ENCODE measurements around the gene ZNF580.
A peak's percentile ranks its signal among the peaks of the same experiment; 100 is the strongest.

The ZNF580 gene

GRCh38 chr19:55614711-55615542, 25.9 kb upstream of the ZNF580 start:
- Histone ChIP-seq H3K27ac (no peak overlapping the region), H3K27me3 (no peaks in the 10 kb centered on the region), H3K9me3 (no peaks in the 10 kb centered on the region), H3K4me3 (ENCODE audit: low read depth in 1 of 2, low read length in 1 of 2) (no peak overlapping the region), H3K4me1 (ENCODE audit: control insufficient read depth in 1 of 2, insufficient read depth in 1 of 2, low read depth in 1 of 2, low read length in 1 of 2) (peaks cover 55 to 64% of the 10 kb centered on the region in 2 experiments), H3K36me3 (peaks cover 56% of the 10 kb centered on the region)
- no peak for TF ChIP-seq CTCF (IDR thresholded peaks at IDR 0.05)

- no peaks in the 10 kb centered on the region for H3K9me3 ChIP-seq
- no peaks in the 10 kb centered on the region for H3K27me3 ChIP-seq
- peaks cover 55 to 64% of the 10 kb centered on the region in 2 experiments for H3K4me1 ChIP-seq (ENCODE audit: control insufficient read depth in 1 of 2, insufficient read depth in 1 of 2, low read depth in 1 of 2, low read length in 1 of 2)
- no peak overlapping the region for H3K27ac ChIP-seq
- TF ChIP-seq CTCF (IDR thresholded peaks at IDR 0.05): no peak
- H3K4me3 ChIP-seq (ENCODE audit: low read depth in 1 of 2, low read length in 1 of 2): no peak overlapping the region
- H3K36me3 ChIP-seq: peaks cover 50% of the 10 kb centered on the region
These were observed 25.0 kb upstream of the ZNF580 start for GRCh38 chr19:55615543-55616394.

- no peak for TF ChIP-seq CTCF (IDR thresholded peaks at IDR 0.05)
- Histone ChIP-seq H3K9me3 (no peaks in the 10 kb centered on the region), H3K4me1 (ENCODE audit: control insufficient read depth in 1 of 2, insufficient read depth in 1 of 2, low read depth in 1 of 2, low read length in 1 of 2) (peaks cover 55 to 64% of the 10 kb centered on the region in 2 experiments), H3K36me3 (peaks cover 45% of the 10 kb centered on the region), H3K27me3 (no peaks in the 10 kb centered on the region), H3K27ac (peak overlapping the region; percentile 66), H3K4me3 (ENCODE audit: low read depth in 1 of 2, low read length in 1 of 2) (no peak overlapping the region)
These were observed 24.4 kb upstream of the ZNF580 start for GRCh38 chr19:55616395-55616875.

GRCh38 chr19:55617426-55617825, 23.4 kb upstream of the ZNF580 start:
- H3K4me3 ChIP-seq (ENCODE audit: low read depth in 1 of 2, low read length in 1 of 2): no peak overlapping the region
- H3K27ac ChIP-seq: peak overlapping the region; percentile 66
- H3K27me3 ChIP-seq: no peaks in the 10 kb centered on the region
- H3K9me3 ChIP-seq: no peaks in the 10 kb centered on the region
- peaks cover 55 to 64% of the 10 kb centered on the region in 2 experiments for H3K4me1 ChIP-seq (ENCODE audit: control insufficient read depth in 1 of 2, insufficient read depth in 1 of 2, low read depth in 1 of 2, low read length in 1 of 2)
- H3K36me3 ChIP-seq: peaks cover 53% of the 10 kb centered on the region
- TF ChIP-seq CTCF (IDR thresholded peaks at IDR 0.05): no peak

- TF ChIP-seq CTCF (IDR thresholded peaks at IDR 0.05): no peak
- no peak overlapping the region for H3K4me3 ChIP-seq (ENCODE audit: low read depth in 1 of 2, low read length in 1 of 2)
- H3K9me3 ChIP-seq: no peaks in the 10 kb centered on the region
- peaks cover 53% of the 10 kb centered on the region for H3K36me3 ChIP-seq
- peak overlapping the region; percentile 96 for H3K27ac ChIP-seq
- peaks cover 61 to 67% of the 10 kb centered on the region in 2 experiments for H3K4me1 ChIP-seq (ENCODE audit: control insufficient read depth in 1 of 2, insufficient read depth in 1 of 2, low read depth in 1 of 2, low read length in 1 of 2)
- H3K27me3 ChIP-seq: no peaks in the 10 kb centered on the region
These were observed 22.4 kb upstream of the ZNF580 start for GRCh38 chr19:55618426-55618825.

All from neutrophil (primary cell).